Left colon (tissue), 2 donors: ENCODE measurements around the gene SLC35E1. TPM values are rescaled to one million over a fixed set of nuclear protein-coding genes. Genes with fewer than 3 reads are reported as not detected.
"Not testable (repeated sequence)": the region's sequence is repeated elsewhere in the genome, so short reads cannot be mapped to it uniquely, and the experiment has no call there.

Experiments used
- ATAC-seq: fragments of 200-7000 bp; cut with Tn5 transposase; one replicate; pipeline ENCODE4 v1.9.1; 2020; ENCODE audit warnings: mild to moderate bottlenecking, moderate library complexity
- DNase-seq, 2 donors: peaks; one replicate each; pipeline ENCODE4 v3.0.0-alpha.2; 2020
- intact Hi-C, 2 donors: fragments of 100-400 bp; cut with DNase I in 1 of 2; cut with micrococcal nuclease in 1 of 2; formaldehyde crosslinking; loops; one replicate each; pipeline versions ENCODE4 v1.11.2 to v1.14.0; 2022; cut with DNase I, micrococcal nuclease
- total RNA-seq, 2 donors: library from RNA; stranded (reverse); fragmentation: NEBNext Ultra II Directional; extraction: Animal tissue kit (Norgen Biotek cat#: 25700); gene quantifications; one replicate each; pipeline ENCODE4 v1.2.1, GENCODE V29; 2021
- donor health status: DM: no; HTN: no; CAD: no.
- donor health status: DM: yes; HTN: yes; CAD: no.

The SLC35E1 gene
- total RNA-seq, 2 donors from 2014 or later = 35.8 to 37.7 TPM

GRCh38 chr19:16516381-16516780, 55.8 kb downstream of the SLC35E1 start:
- DNase-seq = no peak
- intact Hi-C loops = no loop called here
- no peak for ATAC-seq

DNA sequence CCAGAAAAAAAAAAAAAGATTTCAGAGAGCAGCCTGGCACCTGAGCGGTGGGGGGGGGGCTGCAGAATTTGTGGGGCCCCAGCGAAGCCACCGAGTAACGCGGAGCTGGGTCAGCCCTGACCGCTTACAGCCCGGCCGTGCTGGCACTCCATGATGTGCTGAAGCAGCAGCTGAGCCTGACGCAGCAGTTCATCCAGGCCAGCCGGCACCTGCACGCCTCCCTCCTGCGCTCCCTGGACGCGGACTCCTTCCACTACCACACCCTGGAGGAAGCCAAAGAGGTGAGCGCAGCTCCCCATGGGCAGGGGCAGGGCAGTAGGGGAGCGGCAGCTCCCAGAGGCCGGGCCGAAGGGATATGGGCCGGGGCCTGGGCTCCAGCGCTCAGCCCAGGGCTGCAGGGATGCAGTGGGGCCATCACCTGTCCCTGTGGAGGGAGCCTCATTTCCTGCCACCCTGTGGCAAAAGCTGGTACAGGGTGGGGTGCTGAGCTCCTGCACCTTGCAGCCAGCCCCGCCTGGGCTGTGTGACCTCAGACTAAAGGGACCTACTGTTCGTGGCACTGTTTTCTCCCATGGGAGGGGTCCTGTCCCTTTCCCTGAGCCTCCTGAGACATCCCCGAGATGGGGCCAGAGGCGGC, 57.7 kb downstream of the SLC35E1 start:
- intact Hi-C loops = no loop called here
- DNase-seq (no peak), ATAC-seq (peak; percentile 29)

GRCh38 chr19:16512611-16513010, 59.6 kb downstream of the SLC35E1 start:
- intact Hi-C loops, DNase-seq, ATAC-seq: not testable (repeated sequence)

DNA sequence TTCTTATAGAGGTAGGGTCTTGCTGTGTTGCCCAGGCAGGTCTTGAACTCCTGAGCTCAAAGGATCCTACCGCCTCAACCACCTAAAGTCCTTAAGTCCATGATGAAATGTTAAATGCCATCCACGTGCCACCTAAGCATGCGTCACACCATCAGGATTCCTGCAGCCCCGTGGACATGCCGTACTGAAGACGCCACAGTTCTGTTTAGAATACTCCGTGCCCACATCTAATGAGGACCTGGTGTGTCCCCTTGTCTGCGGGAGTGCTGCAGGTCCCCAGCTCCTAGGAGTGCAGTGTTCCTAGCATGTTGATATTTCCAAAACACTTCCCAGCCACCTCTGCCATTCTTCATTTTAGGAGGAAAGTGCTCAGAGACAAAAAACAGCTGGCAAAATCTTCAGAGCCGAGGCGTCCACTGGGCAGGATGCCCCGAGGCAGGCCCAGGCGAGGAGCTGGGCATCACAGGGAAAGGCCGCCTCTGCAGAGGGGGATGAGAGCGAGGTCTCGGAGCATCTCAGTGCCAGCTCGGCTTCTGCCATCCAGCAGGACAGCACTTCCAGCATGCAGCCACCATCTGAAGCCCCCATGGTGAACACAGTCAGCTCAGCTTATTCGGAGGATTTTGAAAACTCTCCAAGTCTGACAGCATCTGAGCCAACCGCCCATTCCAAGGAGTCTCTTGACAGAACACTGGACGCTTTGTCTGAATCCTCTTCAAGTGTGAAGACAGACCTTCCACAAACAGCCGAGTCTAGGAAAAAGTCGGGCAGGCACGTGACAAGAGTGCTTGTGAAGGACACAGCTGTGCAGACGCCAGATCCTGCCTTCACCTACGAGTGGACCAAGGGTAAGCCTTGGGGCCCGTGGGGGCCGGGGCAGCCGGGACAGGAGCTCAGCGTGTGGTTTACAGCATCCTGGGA, 62.8 kb downstream of the SLC35E1 start:
- ATAC-seq (no peak), DNase-seq (no peak)
- intact Hi-C loops = no loop called here

GRCh38 chr19:16508546-16508945, 63.7 kb downstream of the SLC35E1 start:
- DNase-seq = no peak
- intact Hi-C loops = no loop called here

GRCh38 chr19:16506961-16507360, 65.3 kb downstream of the SLC35E1 start:
- no peak for ATAC-seq
- DNase-seq = no peak
- intact Hi-C loops = no loop called here

More at GRCh38 chr19:16508546-16508945, 63.7 kb downstream of the SLC35E1 start:
- ATAC-seq = no peak

DNA sequence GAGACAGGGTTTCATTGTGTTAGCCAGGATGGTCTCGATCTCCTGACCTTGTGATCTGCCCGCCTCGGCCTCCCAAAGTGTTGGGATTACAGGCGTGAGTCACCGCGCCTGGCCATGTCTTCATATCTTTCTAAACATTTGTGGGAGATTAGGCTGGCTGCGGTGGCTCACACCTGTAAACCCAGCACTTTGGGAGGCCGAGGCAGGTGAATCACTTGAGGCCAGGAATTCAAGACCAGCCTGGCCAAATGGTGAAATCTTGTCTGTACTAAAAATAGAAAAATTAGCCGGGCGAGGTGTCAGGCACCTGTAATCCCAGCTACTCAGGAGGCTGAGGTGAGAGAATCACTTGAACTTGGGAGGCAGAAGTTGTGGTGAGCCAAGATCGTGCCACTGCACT, 66.1 kb downstream of the SLC35E1 start:
- DNase-seq, intact Hi-C loops, ATAC-seq: not testable (repeated sequence)

- ATAC-seq (no peak), DNase-seq (no peak)
- intact Hi-C loops = no loop called here
Observed at GRCh38 chr19:16504271-16504670, 67.9 kb downstream of the SLC35E1 start.

Other genes starting within 250 kb of the SLC35E1 start
- gene KLF2, start 247.6 kb downstream of the SLC35E1 start, total RNA-seq = 10 to 100 TPM; 28.2 to 29.4 TPM
- gene EPS15L1, start 100.4 kb downstream of the SLC35E1 start, total RNA-seq = 10 to 100 TPM; 33.4 to 41.1 TPM
- gene CALR3, start 76.2 kb downstream of the SLC35E1 start, total RNA-seq = not detected
- 1 to 10 TPM; 1.4 to 2.4 TPM for gene C19orf44, start 76.0 kb downstream of the SLC35E1 start, total RNA-seq
- gene CHERP, start 30.0 kb downstream of the SLC35E1 start, total RNA-seq = 10 to 100 TPM; 32.1 to 41.5 TPM
- gene MED26, start 55.8 kb upstream of the SLC35E1 start, total RNA-seq = 10 to 100 TPM in 1 of 2 donors, 1 to 10 TPM in 1; 9.0 to 10.4 TPM
- gene SMIM7, start 87.7 kb upstream of the SLC35E1 start, total RNA-seq = 10 to 100 TPM; 70.7 to 75.0 TPM
- 1 to 10 TPM; 6.4 to 9.1 TPM for gene TMEM38A, start 88.7 kb upstream of the SLC35E1 start, total RNA-seq
- gene NWD1, start 147.4 kb upstream of the SLC35E1 start, total RNA-seq = under 1 TPM; 0.52 to 0.81 TPM